SIG-M5 (cell line): ENCODE results near the gene GNAS.
A peak's percentile ranks its signal among the peaks of the same experiment; 100 is the strongest.
"Not testable (repeated sequence)": the region's sequence is repeated elsewhere in the genome, so short reads cannot be mapped to it uniquely, and the experiment has no call there.

ENCODE experiments used
- DNase-seq: peaks from one replicate; lab custom pipeline; 2025; lab: John Stamatoyannopoulos, UW

Gene GNAS

DNA sequence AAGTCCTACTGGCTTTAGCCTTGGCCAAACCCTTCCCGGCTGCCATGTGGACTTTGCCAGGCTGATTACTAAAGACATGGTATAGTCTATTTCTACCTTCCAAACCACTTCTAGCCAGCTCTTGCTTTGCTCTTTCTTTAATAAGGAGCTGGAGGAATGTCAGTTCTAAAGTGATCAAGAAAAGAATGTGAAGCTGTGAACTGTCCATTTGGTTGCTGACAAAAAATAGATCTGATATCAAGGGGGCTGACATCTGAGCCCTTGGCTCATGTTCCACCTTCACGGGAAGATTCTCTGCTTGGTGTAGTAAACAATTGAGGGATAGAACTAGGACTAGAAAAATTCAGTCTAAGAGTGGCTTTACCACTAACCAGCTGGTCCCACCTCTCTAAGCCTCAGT, 24.4 kb upstream of the GNAS start:
- no peak for DNase-seq

DNA sequence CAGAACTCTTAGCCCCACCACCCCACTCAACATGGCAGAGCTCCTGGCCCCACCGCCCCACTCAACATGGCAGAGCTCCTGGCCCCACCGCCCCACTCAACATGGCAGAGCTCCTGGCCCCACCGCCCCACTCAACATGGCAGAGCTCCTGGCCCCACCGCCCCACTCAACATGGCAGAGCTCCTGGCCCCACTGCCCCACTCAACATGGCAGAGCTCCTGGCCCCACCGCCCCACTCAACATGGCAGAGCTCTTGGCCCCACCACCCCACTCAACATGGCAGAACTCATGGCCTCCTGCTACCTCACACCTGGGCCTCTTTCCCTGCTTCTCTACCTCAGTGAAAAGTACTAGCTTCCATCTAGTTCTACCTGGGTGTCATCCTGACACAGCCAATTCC, 23.7 kb upstream of the GNAS start:
- DNase-seq = not testable (repeated sequence)

DNA sequence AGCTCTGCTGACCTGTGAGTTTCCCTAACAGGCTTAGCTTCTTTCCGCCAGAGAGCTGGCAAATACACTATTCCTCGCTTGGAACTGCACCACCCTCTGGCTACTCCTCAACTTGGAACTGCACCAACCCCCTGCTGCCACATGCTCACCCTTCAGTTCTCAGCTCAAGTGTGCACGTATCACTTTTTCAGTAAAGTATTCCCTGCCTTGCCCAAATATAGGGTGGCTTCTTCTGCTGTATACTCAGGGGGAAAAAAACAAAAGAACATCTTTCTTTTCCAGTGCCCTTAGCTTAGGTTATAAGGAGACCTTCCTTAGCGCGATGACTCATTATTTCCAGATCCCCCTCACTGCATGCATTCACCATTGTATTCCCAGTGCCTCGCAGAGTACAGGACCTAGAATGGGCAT, 23.0 kb upstream of the GNAS start:
- DNase-seq = no peak

DNA sequence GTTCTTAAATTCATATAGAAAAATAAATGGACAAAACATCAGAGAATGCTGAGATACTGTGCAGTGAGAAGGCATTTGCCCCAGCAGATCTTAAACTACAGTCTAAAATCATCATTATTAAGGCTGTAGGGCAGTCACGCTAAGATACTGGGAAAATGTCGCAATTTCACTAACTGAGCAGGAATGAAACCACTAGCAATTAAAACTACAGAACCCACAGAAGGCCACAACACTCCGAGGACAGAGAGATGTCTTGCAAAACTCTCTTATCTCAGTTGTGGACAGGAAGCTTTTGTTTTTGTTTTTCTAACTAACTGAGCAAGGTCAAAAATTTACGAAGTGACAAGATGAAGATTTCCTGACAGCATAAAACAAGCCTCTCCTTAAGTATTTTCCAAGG, 20.1 kb upstream of the GNAS start:
- DNase-seq = no peak

DNA sequence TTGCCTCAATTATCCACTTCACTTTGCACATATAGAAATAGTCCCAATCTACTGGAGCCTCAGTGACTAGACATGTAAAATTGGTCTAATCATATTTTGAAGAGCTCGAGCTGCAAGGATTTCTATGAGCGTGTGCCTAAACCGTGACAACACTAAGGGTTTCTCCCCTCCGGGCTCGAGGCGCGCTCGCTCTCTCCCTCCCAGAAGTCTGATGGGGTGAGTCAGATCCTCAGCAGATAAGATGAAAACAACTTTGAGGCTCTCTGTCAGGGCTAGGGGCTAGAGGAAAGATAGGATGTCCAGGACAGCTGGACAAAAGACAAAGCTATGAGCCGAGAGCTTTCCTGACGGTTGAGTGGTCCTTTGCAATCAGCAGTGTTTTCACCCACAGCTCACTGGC, 18.6 kb upstream of the GNAS start:
- DNase-seq = no peak

DNA sequence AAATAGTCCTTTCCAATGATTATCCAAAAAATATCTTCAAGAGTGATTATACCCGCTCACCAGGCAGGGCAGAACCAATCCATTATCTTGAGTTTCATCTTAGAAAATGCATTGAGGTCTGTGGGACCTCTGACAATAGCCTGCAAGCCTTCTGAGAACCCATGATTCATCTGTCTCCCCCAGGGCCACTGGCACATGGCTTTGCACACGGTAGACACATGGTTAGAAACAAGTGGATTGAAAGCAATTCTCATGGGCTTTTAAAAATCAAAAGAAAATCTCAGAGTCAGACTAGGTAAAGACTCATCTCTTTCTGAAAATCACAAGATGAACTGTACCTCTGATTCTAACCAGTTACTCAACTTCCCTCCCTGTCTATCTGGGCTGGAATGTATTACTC, 17.3 kb upstream of the GNAS start:
- no peak for DNase-seq

DNA sequence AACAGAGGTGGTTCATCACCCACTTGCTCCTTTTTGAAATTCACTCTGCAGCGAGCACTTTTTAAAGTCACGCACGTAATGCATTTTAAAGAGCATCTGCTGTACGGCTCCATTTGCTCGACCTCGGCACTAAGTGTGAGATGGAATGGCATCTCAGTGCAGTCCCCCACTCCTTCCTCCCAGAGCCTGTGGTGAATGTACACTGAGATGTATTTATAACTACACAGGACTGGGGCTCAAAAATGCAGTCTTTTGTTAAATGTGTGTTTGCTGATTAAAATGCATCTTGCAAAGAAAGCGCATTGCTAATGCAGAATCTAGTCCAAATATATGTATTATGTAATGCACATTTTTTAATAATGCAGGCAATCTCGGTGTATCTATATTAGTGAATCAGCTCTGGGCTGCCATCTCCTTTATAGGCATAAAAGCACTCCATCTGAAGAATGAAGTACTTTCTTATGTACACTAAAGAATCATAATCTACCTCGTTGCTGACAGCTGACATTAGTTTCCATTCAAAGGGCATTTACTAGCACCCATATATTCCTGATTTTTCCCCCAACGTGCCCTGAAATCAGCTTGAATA, 15.8 kb upstream of the GNAS start:
- no peak for DNase-seq

DNA sequence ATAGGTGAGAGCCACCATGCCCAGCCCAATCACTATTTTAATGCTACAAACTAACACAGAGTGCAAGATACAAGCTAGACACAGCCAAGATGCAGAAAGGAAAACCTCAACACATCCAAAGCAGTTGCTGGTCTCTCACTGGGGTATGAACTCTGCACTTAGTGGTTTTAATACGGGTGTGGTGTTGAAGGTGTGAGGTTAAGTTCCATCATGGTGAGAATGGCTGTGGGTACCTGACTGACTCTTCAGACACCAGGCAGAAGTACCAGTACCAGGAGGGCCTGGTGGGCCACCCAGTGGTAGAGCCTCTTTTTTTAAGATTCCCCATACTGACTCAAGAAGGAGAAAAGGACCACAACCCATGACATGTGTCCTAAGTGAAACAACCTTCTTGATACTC, 14.8 kb upstream of the GNAS start:
- DNase-seq = no peak

DNA sequence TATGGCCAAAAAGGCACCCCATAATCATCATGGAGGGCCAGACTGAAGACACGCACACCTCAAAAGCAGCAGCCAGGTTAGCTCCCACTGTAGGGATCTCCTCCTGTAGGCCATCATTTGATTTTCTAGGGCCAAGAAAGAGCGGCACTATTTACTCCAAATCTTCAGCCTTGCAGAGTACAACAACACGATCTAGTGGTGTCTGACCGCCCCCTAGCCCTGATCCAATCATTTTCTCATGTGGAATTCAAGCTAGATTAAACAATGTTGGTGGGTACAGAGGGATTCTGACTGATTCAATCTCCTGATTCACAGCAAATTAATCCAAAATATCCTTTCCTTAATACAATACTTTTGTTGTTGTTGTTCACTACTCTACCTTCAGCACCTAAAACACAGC, 14.3 kb upstream of the GNAS start:
- DNase-seq = no peak

DNA sequence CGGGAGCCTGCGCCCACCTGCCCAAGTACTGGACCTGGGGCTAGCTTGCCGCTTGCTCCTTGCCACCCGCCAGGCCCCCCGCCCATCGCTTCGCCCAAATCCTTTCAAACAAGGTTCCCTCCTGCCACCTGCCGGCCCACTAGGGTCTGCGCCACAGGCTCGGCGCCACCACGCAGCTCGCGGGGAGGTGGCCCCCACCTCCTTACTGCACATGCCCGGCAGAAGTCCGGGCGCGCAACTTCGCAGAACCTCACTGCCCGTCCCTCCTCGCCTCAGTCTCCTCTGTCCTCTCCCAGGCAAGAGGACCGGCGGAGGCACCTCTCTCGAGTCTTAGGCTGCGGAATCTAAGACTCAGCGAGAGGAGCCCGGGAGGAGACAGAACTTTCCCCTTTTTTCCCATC, 13.0 kb upstream of the GNAS start:
- no peak for DNase-seq

DNA sequence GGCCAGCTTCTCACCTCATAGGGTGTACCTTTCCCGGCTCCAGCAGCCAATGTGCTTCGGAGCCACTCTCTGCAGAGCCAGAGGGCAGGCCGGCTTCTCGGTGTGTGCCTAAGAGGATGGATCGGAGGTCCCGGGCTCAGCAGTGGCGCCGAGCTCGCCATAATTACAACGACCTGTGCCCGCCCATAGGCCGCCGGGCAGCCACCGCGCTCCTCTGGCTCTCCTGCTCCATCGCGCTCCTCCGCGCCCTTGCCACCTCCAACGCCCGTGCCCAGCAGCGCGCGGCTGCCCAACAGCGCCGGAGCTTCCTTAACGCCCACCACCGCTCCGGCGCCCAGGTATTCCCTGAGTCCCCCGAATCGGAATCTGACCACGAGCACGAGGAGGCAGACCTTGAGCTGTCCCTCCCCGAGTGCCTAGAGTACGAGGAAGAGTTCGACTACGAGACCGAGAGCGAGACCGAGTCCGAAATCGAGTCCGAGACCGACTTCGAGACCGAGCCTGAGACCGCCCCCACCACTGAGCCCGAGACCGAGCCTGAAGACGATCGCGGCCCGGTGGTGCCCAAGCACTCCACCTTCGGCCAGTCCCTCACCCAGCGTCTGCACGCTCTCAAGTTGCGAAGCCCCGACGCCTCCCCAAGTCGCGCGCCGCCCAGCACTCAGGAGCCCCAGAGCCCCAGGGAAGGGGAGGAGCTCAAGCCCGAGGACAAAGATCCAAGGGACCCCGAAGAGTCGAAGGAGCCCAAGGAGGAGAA, 12.3 kb upstream of the GNAS start:
- no peak for DNase-seq

DNA sequence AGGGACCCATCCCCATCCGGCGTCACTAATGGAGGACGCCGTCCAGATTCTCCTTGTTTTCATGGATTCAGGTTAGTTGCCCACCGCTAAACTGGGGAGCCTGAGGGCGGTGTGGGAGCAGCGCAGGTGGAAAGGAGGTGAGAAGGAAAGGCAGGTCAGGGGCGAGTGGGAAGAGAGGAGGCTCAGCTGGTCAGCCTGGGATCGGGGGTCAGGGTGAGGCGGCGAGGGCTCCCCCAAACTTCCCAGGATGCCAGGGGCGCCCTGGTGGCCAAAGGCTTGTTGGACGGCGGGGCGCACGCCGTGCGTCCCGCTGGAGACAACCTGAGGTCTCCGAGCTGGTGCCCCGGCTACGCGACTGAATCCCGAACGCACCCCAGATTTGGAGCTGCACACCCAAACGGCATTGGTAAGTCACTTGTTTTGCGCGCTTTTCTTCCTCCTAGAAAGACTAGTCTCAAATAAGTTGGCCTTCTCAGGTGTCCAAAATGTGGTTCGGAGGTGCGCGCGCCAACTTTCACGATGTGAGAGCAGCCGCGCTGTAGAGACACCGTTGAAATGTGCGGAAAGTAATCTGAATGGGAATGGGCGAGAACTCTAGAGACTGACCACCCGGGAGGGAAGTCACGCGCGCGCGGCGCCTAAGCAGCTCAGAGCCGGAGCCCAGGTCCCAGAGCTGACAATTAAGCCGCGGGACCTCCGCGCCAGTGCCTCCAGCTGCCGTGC, 11.5 kb upstream of the GNAS start:
- no peak for DNase-seq

DNA sequence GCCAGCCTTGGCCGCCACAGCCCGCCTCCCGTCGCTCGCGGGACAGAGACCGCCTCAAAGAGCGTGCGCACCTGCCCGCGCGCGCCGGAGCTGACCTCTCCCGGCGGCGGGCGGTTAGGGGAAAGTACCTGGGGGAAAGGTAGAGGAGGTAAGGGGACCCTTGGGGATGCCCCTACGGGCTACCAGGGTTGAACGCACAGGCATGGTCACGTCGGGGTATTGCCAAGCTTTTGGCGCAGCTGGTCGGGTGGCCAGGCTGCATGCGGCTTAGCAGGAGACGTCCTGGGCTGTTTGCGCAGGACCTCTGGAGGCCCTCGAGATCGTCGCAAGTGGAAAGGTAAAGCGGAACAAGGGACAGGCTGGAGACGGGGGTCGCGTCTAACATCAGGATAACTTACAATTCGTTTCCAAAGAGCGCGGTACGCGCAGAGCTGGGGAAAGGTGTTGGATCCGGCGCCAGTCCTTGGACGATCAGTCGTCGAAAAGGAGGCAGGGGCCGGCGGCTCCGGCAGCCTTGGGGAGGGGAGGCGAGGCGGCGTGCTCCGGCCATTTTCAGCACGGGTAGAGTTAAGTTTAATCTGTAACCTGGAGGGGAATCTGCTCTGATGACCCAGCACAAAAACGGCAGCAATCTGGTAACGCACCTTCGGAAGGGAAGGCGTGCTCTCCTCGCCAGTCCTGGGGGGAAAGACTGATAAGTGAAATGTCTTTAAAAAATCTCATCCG, 10.8 kb upstream of the GNAS start:
- no peak for DNase-seq

DNA sequence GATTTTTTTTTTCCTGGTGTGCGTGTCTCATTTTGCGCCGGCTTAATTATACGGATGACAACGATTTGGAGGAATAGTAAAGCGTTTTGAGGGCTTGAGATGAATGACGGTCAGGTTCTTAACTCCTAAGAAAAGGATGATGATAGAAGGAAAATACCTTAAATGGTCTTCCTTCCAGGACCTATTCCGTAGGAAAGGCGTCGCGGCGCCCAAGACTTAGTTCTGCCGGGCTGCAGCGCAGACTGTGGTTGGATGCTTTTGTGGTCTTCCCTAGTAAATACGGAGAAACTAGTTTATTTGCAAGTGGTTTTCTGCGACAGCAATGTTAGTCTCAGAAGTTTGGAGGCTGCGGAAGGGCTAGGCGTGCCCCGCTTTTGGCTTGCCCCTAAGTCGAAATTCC, 10.2 kb upstream of the GNAS start:
- DNase-seq = no peak

DNA sequence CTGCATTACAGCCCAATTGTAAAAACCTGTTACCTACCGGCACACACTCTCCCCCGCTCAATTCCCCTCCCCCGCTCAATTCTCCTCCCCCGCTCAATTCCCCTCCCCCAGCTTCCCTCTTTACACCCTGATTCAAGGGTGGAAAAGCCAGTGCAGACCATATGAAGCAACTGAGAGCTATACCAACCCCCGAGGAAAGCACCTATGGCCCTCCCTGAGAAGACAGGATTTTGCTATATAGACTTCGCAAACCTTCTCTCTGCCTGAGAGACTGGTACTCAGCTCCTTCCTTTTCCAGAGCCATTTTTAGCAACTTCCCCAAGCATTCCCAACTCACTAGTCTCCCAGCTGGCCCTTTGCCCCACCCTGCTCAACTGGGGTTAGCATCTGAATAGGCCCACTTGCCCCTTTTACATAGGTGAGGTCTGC, 9.4 kb upstream of the GNAS start:
- no peak for DNase-seq

DNA sequence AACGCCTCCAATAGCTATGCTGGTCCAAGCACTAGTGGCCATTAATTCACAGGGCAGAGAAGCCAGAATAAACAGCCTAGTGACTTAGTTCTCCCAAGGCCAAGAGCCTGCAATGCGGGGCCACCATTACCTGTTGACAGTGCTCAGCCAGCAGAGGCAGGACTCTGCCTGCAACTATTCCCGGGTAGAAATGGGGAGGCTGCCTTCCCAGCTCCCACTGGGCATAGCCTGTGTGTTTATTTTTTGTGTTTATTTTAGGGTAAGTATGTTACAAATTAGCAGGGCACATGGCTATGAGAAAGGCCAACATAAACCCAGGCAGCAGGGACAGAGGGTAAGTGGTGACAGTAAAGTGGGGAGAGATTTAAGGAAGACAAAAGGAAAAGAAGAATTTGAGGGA, 6.8 kb upstream of the GNAS start:
- DNase-seq = no peak

DNA sequence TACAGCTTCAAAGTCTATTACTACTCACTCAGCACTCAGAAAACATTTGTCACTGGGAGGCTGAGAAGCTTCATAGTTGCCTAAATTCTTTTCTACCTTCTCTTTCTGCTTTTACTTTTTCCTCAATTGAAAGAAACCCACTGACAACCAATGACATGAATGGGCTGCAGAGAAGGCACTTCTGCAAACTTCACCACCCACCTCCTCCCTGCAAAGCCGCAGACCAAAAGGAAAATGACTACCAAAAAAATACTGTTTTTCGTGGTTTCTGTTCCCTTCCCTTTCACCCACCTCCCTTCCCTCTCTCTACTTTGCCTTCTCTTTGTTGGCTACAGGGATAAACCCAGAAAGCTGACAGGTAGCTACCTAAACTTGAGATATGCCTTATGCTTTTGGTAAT, 5.1 kb upstream of the GNAS start:
- peak; percentile 29 for DNase-seq

DNA sequence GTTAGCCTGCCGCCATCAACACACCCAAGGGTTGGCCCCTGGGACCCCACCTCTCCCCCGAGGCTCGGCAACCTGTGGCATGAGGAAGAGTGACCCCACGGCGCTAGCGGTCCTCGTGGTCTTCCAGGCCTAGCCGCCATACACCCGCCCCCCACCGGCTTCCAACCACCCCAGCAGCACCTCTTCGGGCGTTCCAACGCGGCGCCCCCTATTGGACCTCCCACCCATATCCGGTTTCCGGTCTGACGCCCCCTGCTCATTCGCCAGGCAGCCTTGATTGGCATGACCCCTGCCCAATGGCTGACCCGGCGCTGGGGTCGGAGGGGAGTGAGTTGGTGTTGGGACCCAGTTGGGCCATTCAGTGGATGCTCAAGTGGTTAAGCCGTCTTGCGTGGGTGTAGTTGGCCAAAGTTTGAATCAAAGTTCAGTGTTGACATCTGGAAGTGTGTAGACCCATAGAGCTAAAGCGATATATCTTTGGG, 1.8 kb upstream of the GNAS start, which contains the start of gene GNAS-AS1:
Gene GNAS-AS1 (minus strand): TSS at position 210 of the 482 bp plus-strand sequence.
- DNase-seq = no peak

DNA sequence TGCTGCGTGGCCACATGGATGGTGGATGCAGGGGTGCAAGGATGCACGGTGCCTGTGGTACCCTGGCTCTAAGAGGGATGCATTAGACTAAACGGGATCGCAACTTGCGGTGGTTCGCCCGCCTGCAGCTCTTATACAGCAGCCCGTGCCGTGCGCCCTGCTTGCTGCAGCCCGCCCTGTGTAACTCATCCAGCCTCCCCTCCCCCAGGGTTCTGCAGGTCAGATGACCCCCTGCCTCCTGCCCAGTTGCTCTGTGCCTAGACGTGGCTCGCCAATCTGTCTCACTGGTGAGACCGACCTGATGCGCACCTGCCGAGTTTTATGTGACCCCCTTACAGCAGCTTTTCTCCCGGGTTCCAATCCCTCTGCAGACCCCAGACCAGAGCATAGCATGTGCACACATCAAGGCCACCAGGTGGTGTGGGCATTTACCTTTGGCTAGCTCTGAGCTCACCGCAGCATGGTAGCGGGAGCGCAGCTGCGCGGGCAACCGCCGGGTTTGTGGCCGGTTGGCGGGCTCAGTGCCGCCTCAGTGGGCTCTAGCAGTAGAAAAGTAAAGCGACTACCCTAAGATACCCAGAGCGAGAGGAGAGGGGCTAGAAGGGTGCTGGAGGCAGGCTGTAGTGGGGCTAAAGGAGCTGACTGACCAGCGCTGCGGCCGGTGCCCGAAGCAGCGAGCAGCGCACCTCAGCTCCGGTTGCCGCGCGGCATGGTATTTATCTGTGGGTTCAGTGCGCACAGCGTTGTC, 1.1 kb upstream of the GNAS start:
- DNase-seq = no peak

DNA sequence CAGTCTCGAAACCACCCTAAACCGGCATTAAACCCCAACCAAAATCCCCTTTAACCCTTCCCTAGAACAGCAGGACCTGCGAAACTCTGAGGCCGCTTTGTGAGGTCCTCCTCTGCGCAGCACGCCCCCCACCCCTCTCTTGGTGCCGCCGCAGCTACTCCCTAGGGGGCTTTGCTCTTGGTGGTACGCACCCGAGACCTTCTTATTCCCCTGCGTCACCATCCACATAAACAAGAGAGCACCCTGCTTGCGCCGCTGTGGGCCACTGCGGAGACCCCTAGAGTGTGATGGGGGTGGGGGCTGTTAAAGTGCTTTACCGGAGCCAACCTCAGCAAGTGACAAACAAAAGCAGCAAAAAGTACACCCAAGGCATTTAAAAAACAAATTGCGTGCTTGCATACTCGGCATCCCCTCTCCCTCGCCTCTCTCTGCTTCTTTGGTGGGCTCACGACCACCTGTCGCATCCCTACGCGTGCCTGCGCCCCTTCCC, 502 bp upstream of the GNAS start:
- no peak for DNase-seq

DNA sequence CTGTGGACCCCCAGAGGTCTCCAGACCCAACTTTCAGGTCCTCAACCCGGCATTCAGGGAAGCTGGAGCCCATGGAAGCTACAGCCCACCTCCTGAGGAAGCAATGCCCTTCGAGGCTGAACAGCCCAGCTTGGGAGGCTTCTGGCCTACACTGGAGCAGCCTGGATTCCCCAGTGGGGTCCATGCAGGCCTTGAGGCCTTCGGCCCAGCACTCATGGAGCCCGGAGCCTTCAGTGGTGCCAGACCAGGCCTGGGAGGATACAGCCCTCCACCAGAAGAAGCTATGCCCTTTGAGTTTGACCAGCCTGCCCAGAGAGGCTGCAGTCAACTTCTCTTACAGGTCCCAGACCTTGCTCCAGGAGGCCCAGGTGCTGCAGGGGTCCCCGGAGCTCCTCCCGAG, 950 bp downstream of the GNAS start:
- DNase-seq = no peak
